Activated CD8-positive, alpha-beta T cell treated with anti-CD3 and anti-CD28 coated beads for 36 hours (primary cell): ENCODE results near the gene STRIP1. TPM values are rescaled to one million over a fixed set of nuclear protein-coding genes. Genes with fewer than 3 reads are reported as not detected.
"Not testable (repeated sequence)": the region's sequence is repeated elsewhere in the genome, so short reads cannot be mapped to it uniquely, and the experiment has no call there.

Experiments used
- ATAC-seq: fragments of 200-7000 bp; cut with Tn5 transposase; one replicate; pipeline ENCODE4 v1.10.0; 2021; ENCODE audit warnings: mild to moderate bottlenecking, moderate library complexity
- CTCF ChIA-PET: fragments of 350-600 bp; sonication (Branson Sonifier 250); formaldehyde crosslinking; loops from one replicate; lab custom pipeline; 2021; ENCODE audit warnings: antibody characterized with exemption; lab: Charles Lee
- POLR2A ChIA-PET: fragments of 350-600 bp; sonication (Branson Sonifier 250); formaldehyde crosslinking; loops from one replicate; lab custom pipeline; 2021; ENCODE audit warnings: antibody characterized with exemption; lab: Charles Lee
- DNase-seq: peaks from one replicate; pipeline ENCODE4 v3.0.0-alpha.2; 2020
- H3K27ac Mint-ChIP-seq: one replicate; pipeline ENCODE4 v1.8.0; 2021; ENCODE audit warnings: mild to moderate bottlenecking, mixed read lengths
- H3K27me3 Mint-ChIP-seq: one replicate; pipeline ENCODE4 v1.8.0; 2021; ENCODE audit warnings: mixed read lengths
- H3K36me3 Mint-ChIP-seq: one replicate; pipeline ENCODE4 v1.8.0; 2021; ENCODE audit warnings: low read depth, mixed read lengths
- H3K4me1 Mint-ChIP-seq: one replicate; pipeline ENCODE4 v1.8.0; 2021; ENCODE audit warnings: low read depth, mixed read lengths
- H3K4me3 Mint-ChIP-seq: one replicate; pipeline ENCODE4 v1.8.0; 2021; ENCODE audit warnings: mild to moderate bottlenecking, moderate library complexity, mixed read lengths
- H3K9me3 Mint-ChIP-seq: one replicate; pipeline ENCODE4 v1.8.0; 2021; ENCODE audit warnings: mixed read lengths
- intact Hi-C: fragments of 100-400 bp; cut with micrococcal nuclease; formaldehyde crosslinking; loops from one replicate; pipeline ENCODE4 v1.10.0; 2022
- total RNA-seq, 2 experiments: library from RNA; stranded (reverse); gene quantifications; one replicate each; pipeline ENCODE4 v1.2.3, GENCODE V29; 2021
- TF ChIP-seq, protein P1 (sequence below): fragments of 200-600 bp; IDR thresholded peaks from one replicate; pipeline ENCODE4 v1.8.0; 2022; ENCODE audit warnings: antibody characterized with exemption, mild to moderate bottlenecking

Gene STRIP1
- total RNA-seq, 2 experiments from 2014 or later: 24.6 to 24.8 TPM

DNA sequence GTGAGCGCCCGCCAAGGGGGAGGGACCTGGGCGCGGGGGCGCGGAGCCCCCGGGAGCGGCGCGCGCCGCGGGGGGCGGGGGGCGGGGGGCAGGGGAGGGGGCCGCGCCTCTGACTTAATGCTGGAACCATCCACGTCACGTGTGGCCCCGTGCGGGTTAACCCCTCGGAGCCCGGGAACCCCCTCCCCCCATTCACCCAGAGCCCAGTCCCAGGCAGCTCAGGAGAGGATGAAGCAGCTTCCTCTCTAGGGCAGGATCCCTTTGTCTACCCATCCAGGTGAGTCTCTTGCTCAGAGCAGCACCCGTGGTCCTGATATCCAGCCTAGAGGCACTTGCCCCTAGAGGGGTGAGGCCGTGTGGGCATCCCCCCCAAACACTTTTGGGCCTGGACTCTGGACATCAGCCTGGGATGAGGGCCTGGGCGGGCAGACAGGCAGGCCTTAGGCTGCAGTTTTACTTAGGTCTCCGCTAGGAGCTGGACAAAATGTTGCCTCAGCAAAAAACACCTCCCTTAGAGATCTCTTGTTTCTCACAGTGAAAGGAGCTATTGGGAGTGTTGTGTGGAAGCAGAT lies 36.3 kb downstream of the STRIP1 start, which contains the start of gene ALX3:
Gene ALX3, minus strand, starts transcription at position 2 of the 572 bp plus-strand sequence. CDS start 60 bp downstream, outside the sequence.
- POLR2A ChIA-PET: no interaction called here
- no peak within 1 kb of the TSS for H3K27ac Mint-ChIP-seq

DNA sequence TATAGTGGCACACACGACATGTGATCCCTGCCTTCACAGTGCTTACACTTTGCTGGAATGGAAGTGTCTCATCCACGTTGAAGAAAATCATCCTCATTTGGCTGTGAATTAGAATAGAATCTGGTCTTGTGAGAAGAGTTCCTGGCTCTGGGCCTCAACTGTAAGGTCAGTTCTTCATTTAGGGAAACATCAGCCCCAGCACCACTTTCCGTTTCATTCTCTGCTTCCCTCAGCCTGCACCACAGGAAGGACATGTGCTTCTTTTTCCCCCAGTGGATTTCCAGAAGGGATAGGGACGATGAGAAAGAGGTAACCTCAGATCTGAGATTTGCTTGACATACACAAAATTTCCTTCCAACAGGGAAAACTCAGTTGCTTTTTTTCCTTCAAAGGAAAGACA lies 39.7 kb downstream of the STRIP1 start:
- Mint-ChIP-seq H3K9me3 (no peaks in the 10 kb centered on the region), H3K4me3 (no peak overlapping the region), H3K27ac (no peak overlapping the region), H3K27me3 (peaks cover 34% of the 10 kb centered on the region), H3K36me3 (no peaks in the 10 kb centered on the region), H3K4me1 (peaks cover 5% of the 10 kb centered on the region)
- DNase-seq (no peak), ATAC-seq (no peak)
- ChIA-PET CTCF (interaction anchor here (1.7 to 4.1 kb wide), 4 partner anchors 14 to 123 kb away, joined by 4 to 22 read pairs (median 13); no protein-coding TSS in a partner anchor), POLR2A (interaction anchor here (0.7 to 1.3 kb wide), 2 partner anchors 18 to 23 kb away, joined by 3 to 4 read pairs; no protein-coding TSS in a partner anchor)
- intact Hi-C loops: no loop called here
- TF ChIP-seq, protein P1, sequence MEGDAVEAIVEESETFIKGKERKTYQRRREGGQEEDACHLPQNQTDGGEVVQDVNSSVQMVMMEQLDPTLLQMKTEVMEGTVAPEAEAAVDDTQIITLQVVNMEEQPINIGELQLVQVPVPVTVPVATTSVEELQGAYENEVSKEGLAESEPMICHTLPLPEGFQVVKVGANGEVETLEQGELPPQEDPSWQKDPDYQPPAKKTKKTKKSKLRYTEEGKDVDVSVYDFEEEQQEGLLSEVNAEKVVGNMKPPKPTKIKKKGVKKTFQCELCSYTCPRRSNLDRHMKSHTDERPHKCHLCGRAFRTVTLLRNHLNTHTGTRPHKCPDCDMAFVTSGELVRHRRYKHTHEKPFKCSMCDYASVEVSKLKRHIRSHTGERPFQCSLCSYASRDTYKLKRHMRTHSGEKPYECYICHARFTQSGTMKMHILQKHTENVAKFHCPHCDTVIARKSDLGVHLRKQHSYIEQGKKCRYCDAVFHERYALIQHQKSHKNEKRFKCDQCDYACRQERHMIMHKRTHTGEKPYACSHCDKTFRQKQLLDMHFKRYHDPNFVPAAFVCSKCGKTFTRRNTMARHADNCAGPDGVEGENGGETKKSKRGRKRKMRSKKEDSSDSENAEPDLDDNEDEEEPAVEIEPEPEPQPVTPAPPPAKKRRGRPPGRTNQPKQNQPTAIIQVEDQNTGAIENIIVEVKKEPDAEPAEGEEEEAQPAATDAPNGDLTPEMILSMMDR: no peak

More for the DNA sequence above, 36.3 kb downstream of the STRIP1 start, which contains the start of gene ALX3:
- intact Hi-C loops: no loop called here
- TF ChIP-seq, protein P1: no peak
- Mint-ChIP-seq H3K36me3 (no peaks in the 10 kb centered on the region), H3K4me3 (no peak within 1 kb of the TSS), H3K27me3 (peaks cover 57% of the 10 kb centered on the region), H3K4me1 (peaks cover 12% of the 10 kb centered on the region), H3K9me3 (no peaks in the 10 kb centered on the region)
- CTCF ChIA-PET: interaction anchor here (0.9 to 4.1 kb wide), 8 partner anchors 11 to 41 kb away, joined by 4 to 22 read pairs (median 5); no protein-coding TSS in a partner anchor
- no peak for ATAC-seq
- DNase-seq: no peak

DNA sequence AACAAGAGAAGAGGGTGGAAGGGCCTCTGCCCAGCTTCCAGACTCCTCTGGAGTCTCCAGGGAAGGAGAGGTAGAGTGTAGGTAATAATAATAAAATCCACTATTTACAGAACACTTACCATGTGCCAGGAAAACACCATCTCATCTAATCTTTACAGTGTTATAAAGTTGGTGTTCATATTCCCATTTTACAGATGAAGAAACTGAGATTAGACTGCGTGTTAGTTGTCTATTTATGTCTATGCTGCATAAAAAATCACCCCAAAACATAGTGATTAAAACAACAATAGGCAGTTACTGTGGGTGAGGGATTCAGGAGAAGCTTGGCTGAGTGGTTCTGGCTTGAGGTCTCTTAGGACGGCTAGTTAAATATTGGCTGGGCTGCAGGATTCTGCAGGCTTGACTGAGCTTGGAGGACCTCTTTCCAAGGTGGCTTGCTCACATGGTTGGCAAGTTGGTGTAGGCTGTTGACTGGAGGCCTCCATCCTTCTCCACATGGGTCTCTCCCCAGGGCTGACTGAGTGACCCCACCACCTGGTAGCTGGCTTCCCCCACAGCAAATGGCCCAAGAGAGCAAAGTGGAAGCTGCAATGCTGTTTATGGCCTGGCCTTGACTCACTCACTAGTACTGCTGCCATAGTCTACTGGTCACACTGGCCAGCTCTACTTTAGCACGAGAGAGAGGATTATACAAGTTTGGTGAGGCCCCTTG lies 42.5 kb downstream of the STRIP1 start:
- Mint-ChIP-seq H3K36me3 (no peaks in the 10 kb centered on the region), H3K4me3 (no peak overlapping the region), H3K27me3 (peaks cover 19% of the 10 kb centered on the region), H3K4me1 (no peaks in the 10 kb centered on the region), H3K27ac (no peak overlapping the region), H3K9me3 (no peaks in the 10 kb centered on the region)
- DNase-seq (no peak), ATAC-seq (no peak)
- CTCF ChIA-PET: interaction anchor here (1.1 to 4.6 kb wide), 9 partner anchors 8 to 103 kb away, joined by 3 to 22 read pairs (median 5); no protein-coding TSS in a partner anchor
- intact Hi-C loops: no loop called here
- POLR2A ChIA-PET: no interaction called here
- TF ChIP-seq, protein P1: no peak

DNA sequence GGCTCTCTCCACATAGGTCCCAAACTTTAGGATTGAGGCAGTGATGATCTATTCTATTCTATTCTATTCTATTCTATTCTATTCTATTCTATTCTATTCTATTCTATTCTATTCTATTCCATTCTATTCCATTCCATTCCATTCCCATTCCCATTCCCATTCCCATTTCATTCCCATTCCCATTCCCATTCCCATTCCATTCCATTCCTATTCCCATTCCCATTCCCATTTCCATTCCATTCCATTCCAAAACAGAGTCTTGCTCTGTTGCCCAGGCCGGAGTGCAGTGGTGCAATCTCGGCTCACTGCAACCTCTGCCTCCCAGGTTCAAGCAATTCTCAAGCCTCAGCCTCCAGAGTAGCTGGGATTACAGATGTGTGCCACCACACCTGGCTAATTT lies 45.6 kb downstream of the STRIP1 start:
- H3K4me1 Mint-ChIP-seq, H3K36me3 Mint-ChIP-seq, POLR2A ChIA-PET, H3K27ac Mint-ChIP-seq, DNase-seq, intact Hi-C loops, H3K4me3 Mint-ChIP-seq, ATAC-seq, H3K9me3 Mint-ChIP-seq: not testable (repeated sequence)
- CTCF ChIA-PET: interaction anchor here (4.6 kb wide), 1 partner anchor 20 kb away, joined by 22 read pairs; no protein-coding TSS in a partner anchor
- peaks cover 32% of the 10 kb centered on the region for H3K27me3 Mint-ChIP-seq

DNA sequence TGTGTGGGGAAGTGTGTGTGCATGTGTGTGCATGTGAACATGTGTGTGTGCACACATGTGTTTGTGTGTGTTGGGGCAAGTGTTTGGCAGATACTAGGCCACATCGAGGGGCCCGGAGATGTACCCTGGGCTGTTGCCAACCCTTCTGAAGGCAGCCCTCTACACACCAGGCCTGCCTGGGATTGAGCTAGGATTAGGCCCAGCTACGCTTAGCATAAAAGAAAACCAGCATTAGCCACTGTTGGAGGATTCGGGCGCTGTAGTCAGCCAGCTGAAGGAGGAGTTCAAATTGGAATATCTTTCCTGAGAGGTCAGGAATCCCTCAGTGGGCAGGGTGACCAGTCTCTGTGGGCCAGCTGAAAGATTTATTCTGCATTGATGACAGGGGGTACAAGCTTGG lies 46.6 kb downstream of the STRIP1 start:
- ATAC-seq: no peak
- no peak for DNase-seq
- H3K27ac Mint-ChIP-seq: no peak overlapping the region
- intact Hi-C loops: no loop called here
- no peaks in the 10 kb centered on the region for H3K9me3 Mint-ChIP-seq
- ChIA-PET POLR2A (interaction anchor here (0.6 kb wide), 1 partner anchor 12 kb away, joined by 3 read pairs; no protein-coding TSS in a partner anchor), CTCF (interaction anchor here (1.0 to 4.8 kb wide), 5 partner anchors 10 to 68 kb away, joined by 4 to 40 read pairs (median 9); no protein-coding TSS in a partner anchor)
- TF ChIP-seq, protein P1: no peak
- no peaks in the 10 kb centered on the region for H3K36me3 Mint-ChIP-seq
- H3K4me3 Mint-ChIP-seq: no peak overlapping the region
- peaks cover 43% of the 10 kb centered on the region for H3K27me3 Mint-ChIP-seq
- H3K4me1 Mint-ChIP-seq: peaks cover 7% of the 10 kb centered on the region
